ENCODE data around the gene MANSC1. TPM values are rescaled to one million over a fixed set of nuclear protein-coding genes. Genes with fewer than 3 reads are reported as not detected.
A peak's percentile ranks its signal among the peaks of the same experiment; 100 is the strongest.
"Not testable (repeated sequence)": the region's sequence is repeated elsewhere in the genome, so short reads cannot be mapped to it uniquely, and the experiment has no call there.

The MANSC1 gene
- polyA plus RNA-seq, 1 donor (not counting 4 experiments of a cell fraction or from before 2014, with no cell fraction given) = 1.6 TPM

DNA sequence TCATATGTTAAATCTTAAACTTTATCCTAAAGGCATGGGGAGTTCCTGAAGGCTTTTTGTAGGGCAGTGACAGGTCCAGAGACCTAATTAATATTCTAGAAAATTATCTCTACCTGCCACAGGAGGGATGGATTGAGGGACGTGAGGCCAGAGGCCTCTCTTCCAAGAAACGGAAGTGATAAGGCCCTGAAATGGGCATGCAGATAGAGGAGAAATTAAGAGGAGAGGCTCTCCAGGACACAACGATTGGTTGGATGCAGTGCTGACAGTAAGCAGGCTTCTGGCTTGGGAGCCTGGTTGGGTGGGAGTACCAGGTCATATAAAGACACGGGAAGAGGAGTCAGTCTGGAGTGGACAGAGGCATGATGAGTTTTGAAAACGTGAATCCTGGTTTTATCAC lies 3.8 kb upstream of the MANSC1 start:
- Histone ChIP-seq H3K27ac (ENCODE audit: control insufficient read depth, insufficient read depth, low read length) (no peak overlapping the region), H3K4me2 (ENCODE audit: control insufficient read depth, extremely low read depth, insufficient read depth, low read depth, low read length) (no peak overlapping the region), H3K9ac (ENCODE audit: control insufficient read depth, extremely low read depth, insufficient read depth, low read length) (no peak overlapping the region), H2AFZ (ENCODE audit: control insufficient read depth, low read length) (no peak overlapping the region), H3K4me1 (ENCODE audit: control insufficient read depth, extremely low read depth, insufficient read depth, low read length) (peaks cover 32% of the 10 kb centered on the region), H3K27me3 (ENCODE audit: control insufficient read depth, extremely low read depth, insufficient read depth, low read length) (no peaks in the 10 kb centered on the region), H4K20me1 (ENCODE audit: control insufficient read depth, extremely low read depth, insufficient read depth, low read length) (no peaks in the 10 kb centered on the region), H3K9me1 (ENCODE audit: control insufficient read depth, extremely low read depth, insufficient read depth, low read length) (no peaks in the 10 kb centered on the region), H3K4me3 (ENCODE audit: control insufficient read depth in 2 of 3, extremely low read depth in 1 of 3, insufficient read depth in 2 of 3, low read depth in 1 of 3, low read length in 3 of 3) (no peak overlapping the region), H3K36me3 (ENCODE audit: control insufficient read depth in 2 of 2, extremely low read depth in 1 of 2, insufficient read depth in 2 of 2, low read length in 2 of 2) (no peaks in the 10 kb centered on the region), H3K9me3 (ENCODE audit: control insufficient read depth, low read depth, low read length) (no peaks in the 10 kb centered on the region), H3K79me2 (ENCODE audit: control insufficient read depth, insufficient read depth, low read length) (peaks cover 10% of the 10 kb centered on the region)
- dilution Hi-C loops (cut with MboI; ENCODE audit: extremely low pct_ligation_motif_present, low sequenced_read_pairs) = no loop called here
- no peak for FAIRE-seq
- TF ChIP-seq, protein P1, sequence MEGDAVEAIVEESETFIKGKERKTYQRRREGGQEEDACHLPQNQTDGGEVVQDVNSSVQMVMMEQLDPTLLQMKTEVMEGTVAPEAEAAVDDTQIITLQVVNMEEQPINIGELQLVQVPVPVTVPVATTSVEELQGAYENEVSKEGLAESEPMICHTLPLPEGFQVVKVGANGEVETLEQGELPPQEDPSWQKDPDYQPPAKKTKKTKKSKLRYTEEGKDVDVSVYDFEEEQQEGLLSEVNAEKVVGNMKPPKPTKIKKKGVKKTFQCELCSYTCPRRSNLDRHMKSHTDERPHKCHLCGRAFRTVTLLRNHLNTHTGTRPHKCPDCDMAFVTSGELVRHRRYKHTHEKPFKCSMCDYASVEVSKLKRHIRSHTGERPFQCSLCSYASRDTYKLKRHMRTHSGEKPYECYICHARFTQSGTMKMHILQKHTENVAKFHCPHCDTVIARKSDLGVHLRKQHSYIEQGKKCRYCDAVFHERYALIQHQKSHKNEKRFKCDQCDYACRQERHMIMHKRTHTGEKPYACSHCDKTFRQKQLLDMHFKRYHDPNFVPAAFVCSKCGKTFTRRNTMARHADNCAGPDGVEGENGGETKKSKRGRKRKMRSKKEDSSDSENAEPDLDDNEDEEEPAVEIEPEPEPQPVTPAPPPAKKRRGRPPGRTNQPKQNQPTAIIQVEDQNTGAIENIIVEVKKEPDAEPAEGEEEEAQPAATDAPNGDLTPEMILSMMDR (optimal IDR thresholded peaks at IDR 0.05 in 1 of 3, IDR thresholded peaks at IDR 0.05 in 1 of 3, conservative IDR thresholded peaks at IDR 0.05 in 1 of 3; ENCODE audit: extremely low read depth in 1 of 3, insufficient read depth in 2 of 3, low read length in 3 of 3) = no peak
- no peak for TF ChIP-seq EZH2 (IDR thresholded peaks at IDR 0.05; ENCODE audit: low read length)
- DNase-seq (ENCODE audit: low read depth, low spot score) = no peak

DNA sequence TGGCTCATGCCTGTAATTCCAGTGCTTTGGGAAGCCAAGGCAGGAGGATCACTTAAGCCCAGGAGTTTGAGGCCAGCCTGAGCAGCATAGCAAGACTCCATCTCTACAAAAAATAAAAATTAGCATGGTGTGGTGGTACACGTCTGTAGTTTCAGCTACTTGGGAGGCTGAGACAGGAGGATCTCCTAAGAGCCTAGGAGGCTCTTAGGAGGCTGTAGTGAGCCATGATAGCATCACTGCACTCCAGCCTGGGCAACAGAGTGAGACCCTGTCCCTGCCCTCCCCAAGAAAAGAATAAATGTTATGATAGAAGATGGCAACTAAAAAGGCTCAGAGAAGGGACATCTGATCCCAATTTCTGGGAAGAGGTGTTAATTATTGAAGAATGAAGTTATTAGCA lies 3.2 kb upstream of the MANSC1 start:
- no peaks in the 10 kb centered on the region for H3K9me3 ChIP-seq (ENCODE audit: control insufficient read depth, low read depth, low read length)
- H3K4me1 ChIP-seq (ENCODE audit: control insufficient read depth, extremely low read depth, insufficient read depth, low read length) = peaks cover 27% of the 10 kb centered on the region
- TF ChIP-seq EZH2 (IDR thresholded peaks at IDR 0.05; ENCODE audit: low read length) = no peak
- TF ChIP-seq, protein P1 (optimal IDR thresholded peaks at IDR 0.05 in 1 of 3, IDR thresholded peaks at IDR 0.05 in 1 of 3, conservative IDR thresholded peaks at IDR 0.05 in 1 of 3; ENCODE audit: extremely low read depth in 1 of 3, insufficient read depth in 2 of 3, low read length in 3 of 3) = no peak
- no peak overlapping the region for H3K27ac ChIP-seq (ENCODE audit: control insufficient read depth, insufficient read depth, low read length)
- FAIRE-seq (no peak), DNase-seq (ENCODE audit: low read depth, low spot score) (no peak)
- H3K27me3 ChIP-seq (ENCODE audit: control insufficient read depth, extremely low read depth, insufficient read depth, low read length) = no peaks in the 10 kb centered on the region
- H3K4me3 ChIP-seq (ENCODE audit: control insufficient read depth in 2 of 3, extremely low read depth in 1 of 3, insufficient read depth in 2 of 3, low read depth in 1 of 3, low read length in 3 of 3) = no peak overlapping the region
- peaks cover 5% of the 10 kb centered on the region for H3K79me2 ChIP-seq (ENCODE audit: control insufficient read depth, insufficient read depth, low read length)
- no peak overlapping the region for H2AFZ ChIP-seq (ENCODE audit: control insufficient read depth, low read length)
- H3K9me1 ChIP-seq (ENCODE audit: control insufficient read depth, extremely low read depth, insufficient read depth, low read length) = no peaks in the 10 kb centered on the region
- dilution Hi-C loops (cut with MboI; ENCODE audit: extremely low pct_ligation_motif_present, low sequenced_read_pairs) = no loop called here
- H3K36me3 ChIP-seq (ENCODE audit: control insufficient read depth in 2 of 2, extremely low read depth in 1 of 2, insufficient read depth in 2 of 2, low read length in 2 of 2) = no peaks in the 10 kb centered on the region
- no peak overlapping the region for H3K4me2 ChIP-seq (ENCODE audit: control insufficient read depth, extremely low read depth, insufficient read depth, low read depth, low read length)
- H3K9ac ChIP-seq (ENCODE audit: control insufficient read depth, extremely low read depth, insufficient read depth, low read length) = no peak overlapping the region
- H4K20me1 ChIP-seq (ENCODE audit: control insufficient read depth, extremely low read depth, insufficient read depth, low read length) = no peaks in the 10 kb centered on the region

DNA sequence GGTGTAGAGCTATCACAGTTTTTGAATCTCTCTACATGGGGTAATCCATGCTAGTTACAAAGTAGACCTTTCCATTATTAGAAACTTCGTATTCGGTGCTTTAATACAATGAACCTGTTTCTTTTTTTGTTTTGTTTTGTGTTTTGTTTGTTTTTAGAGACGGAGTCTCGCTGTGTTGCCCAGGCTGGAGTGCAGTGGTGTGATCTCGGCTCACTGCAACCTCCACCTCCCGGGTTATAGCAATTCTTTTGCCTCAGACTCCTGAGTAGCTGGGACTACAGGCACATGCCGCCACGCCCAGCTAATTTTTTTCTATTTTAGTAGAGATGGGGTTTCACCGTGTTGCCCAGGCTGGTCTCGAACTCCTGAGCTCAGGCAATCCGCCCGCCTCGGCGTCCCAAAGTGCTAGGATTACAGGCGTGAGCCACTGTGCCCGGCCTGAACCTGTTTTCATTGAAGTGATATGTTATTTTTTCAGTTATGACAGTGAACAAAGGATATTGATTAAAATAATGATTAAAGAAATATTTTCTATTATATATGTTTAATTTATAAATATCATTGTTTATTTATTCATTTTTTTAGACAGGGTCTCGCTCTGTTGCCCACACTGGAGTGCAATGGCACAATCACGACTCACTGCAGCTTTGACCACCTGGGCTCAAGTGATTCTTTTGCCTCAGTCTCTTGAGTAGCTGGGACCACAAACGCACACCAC lies 1.6 kb upstream of the MANSC1 start:
- H3K9me3 ChIP-seq (ENCODE audit: control insufficient read depth, low read depth, low read length); H3K4me3 ChIP-seq (ENCODE audit: control insufficient read depth in 2 of 3, extremely low read depth in 1 of 3, insufficient read depth in 2 of 3, low read depth in 1 of 3, low read length in 3 of 3); H3K9me1 ChIP-seq (ENCODE audit: control insufficient read depth, extremely low read depth, insufficient read depth, low read length); H4K20me1 ChIP-seq (ENCODE audit: control insufficient read depth, extremely low read depth, insufficient read depth, low read length); FAIRE-seq; H3K36me3 ChIP-seq (ENCODE audit: control insufficient read depth in 2 of 2, extremely low read depth in 1 of 2, insufficient read depth in 2 of 2, low read length in 2 of 2); H3K27me3 ChIP-seq (ENCODE audit: control insufficient read depth, extremely low read depth, insufficient read depth, low read length); H3K4me2 ChIP-seq (ENCODE audit: control insufficient read depth, extremely low read depth, insufficient read depth, low read depth, low read length); DNase-seq (ENCODE audit: low read depth, low spot score); H3K79me2 ChIP-seq (ENCODE audit: control insufficient read depth, insufficient read depth, low read length); dilution Hi-C loops (cut with MboI; ENCODE audit: extremely low pct_ligation_motif_present, low sequenced_read_pairs): not testable (repeated sequence)
- Histone ChIP-seq H3K27ac (ENCODE audit: control insufficient read depth, insufficient read depth, low read length) (peak overlapping the region; percentile 48), H3K9ac (ENCODE audit: control insufficient read depth, extremely low read depth, insufficient read depth, low read length) (peak overlapping the region; percentile 15), H2AFZ (ENCODE audit: control insufficient read depth, low read length) (peak overlapping the region; percentile 24), H3K4me1 (ENCODE audit: control insufficient read depth, extremely low read depth, insufficient read depth, low read length) (peaks cover 23% of the 10 kb centered on the region)
